HEK293 (cell line): Measurements from ENCODE around the gene FAM120B.

Experiments
- GLIS1 ChIP-seq: fragments of 450-650 bp; formaldehyde crosslinking; IDR thresholded peaks from 2 replicates; pipeline ENCODE4 v1.5.1; 2016; ENCODE audit warnings: missing biosample characterization, missing genetic modification characterization
- HIC1 ChIP-seq: fragments of 450-650 bp; formaldehyde crosslinking; IDR thresholded peaks from 2 replicates; pipeline ENCODE4 v1.5.1; 2016; ENCODE audit warnings: missing biosample characterization, missing genetic modification characterization
- HOXD13 ChIP-seq: sonication (generic); formaldehyde crosslinking; IDR thresholded peaks from 2 replicates; pipeline ENCODE4 v1.8.0; 2022; ENCODE audit warnings: missing genetic modification reagents, borderline replicate concordance
- MZF1 ChIP-seq: fragments of 450-650 bp; formaldehyde crosslinking; IDR thresholded peaks from 2 replicates; pipeline ENCODE4 v1.5.1; 2017; ENCODE audit warnings: missing biosample characterization, missing genetic modification characterization, borderline replicate concordance
- OVOL3 ChIP-seq: fragments of 450-650 bp; formaldehyde crosslinking; IDR thresholded peaks from 2 replicates; pipeline ENCODE4 v1.5.1; 2016; ENCODE audit warnings: missing biosample characterization, missing genetic modification characterization
- PATZ1 ChIP-seq: fragments of 450-650 bp; formaldehyde crosslinking; IDR thresholded peaks from 2 replicates; pipeline ENCODE4 v1.5.1; 2016; ENCODE audit warnings: missing biosample characterization, missing genetic modification characterization
- PRDM4 ChIP-seq: fragments of 450-650 bp; formaldehyde crosslinking; IDR thresholded peaks from 2 replicates; pipeline ENCODE4 v1.5.1; 2017; ENCODE audit warnings: missing biosample characterization, missing genetic modification characterization
- SALL2 ChIP-seq: fragments of 450-650 bp; formaldehyde crosslinking; IDR thresholded peaks from 2 replicates; pipeline ENCODE4 v1.5.0; 2017; ENCODE audit warnings: missing biosample characterization, mild to moderate bottlenecking, missing genetic modification characterization, borderline replicate concordance
- SP7 ChIP-seq: fragments of 450-650 bp; formaldehyde crosslinking; IDR thresholded peaks from 2 replicates; pipeline ENCODE4 v1.5.1; 2016; ENCODE audit warnings: missing biosample characterization, missing genetic modification characterization
- ZBTB44 ChIP-seq: fragments of 450-650 bp; IDR thresholded peaks from 2 replicates; pipeline ENCODE4 v1.5.1; 2018; ENCODE audit warnings: missing biosample characterization, mild to moderate bottlenecking, missing genetic modification characterization
- ZBTB6 ChIP-seq: fragments of 450-650 bp; formaldehyde crosslinking; IDR thresholded peaks from 2 replicates; pipeline ENCODE4 v1.5.1; 2017; ENCODE audit warnings: missing biosample characterization, missing genetic modification characterization
- ZBTB8A ChIP-seq: fragments of 450-650 bp; formaldehyde crosslinking; IDR thresholded peaks from 2 replicates; pipeline ENCODE4 v1.5.1; 2016; ENCODE audit warnings: missing biosample characterization, missing genetic modification characterization
- ZNF10 ChIP-seq: fragments of 450-650 bp; formaldehyde crosslinking; IDR thresholded peaks from 2 replicates; pipeline ENCODE4 v1.5.1; 2017; ENCODE audit warnings: missing biosample characterization, missing genetic modification characterization
- ZNF112 ChIP-seq: fragments of 450-650 bp; formaldehyde crosslinking; IDR thresholded peaks from 2 replicates; pipeline ENCODE4 v1.5.0; 2017; ENCODE audit warnings: missing biosample characterization, missing genetic modification characterization
- ZNF133 ChIP-seq: fragments of 450-650 bp; formaldehyde crosslinking; IDR thresholded peaks from 2 replicates; pipeline ENCODE4 v1.5.1; 2016; ENCODE audit warnings: missing biosample characterization, missing genetic modification characterization
- ZNF155 ChIP-seq: fragments of 450-650 bp; formaldehyde crosslinking; IDR thresholded peaks from 2 replicates; pipeline ENCODE4 v1.5.1; 2016; ENCODE audit warnings: missing biosample characterization, missing genetic modification characterization
- ZNF175 ChIP-seq: fragments of 450-650 bp; formaldehyde crosslinking; IDR thresholded peaks from 2 replicates; pipeline ENCODE4 v1.5.1; 2016; ENCODE audit warnings: missing biosample characterization, missing genetic modification characterization
- ZNF2 ChIP-seq: fragments of 450-650 bp; formaldehyde crosslinking; IDR thresholded peaks from 2 replicates; pipeline ENCODE4 v1.5.1; 2016; ENCODE audit warnings: missing biosample characterization, missing genetic modification characterization
- ZNF248 ChIP-seq: fragments of 450-650 bp; formaldehyde crosslinking; IDR thresholded peaks from 2 replicates; pipeline ENCODE4 v1.5.1; 2017; ENCODE audit warnings: missing biosample characterization, missing genetic modification characterization
- ZNF266 ChIP-seq: fragments of 450-650 bp; formaldehyde crosslinking; IDR thresholded peaks from 2 replicates; pipeline ENCODE4 v1.5.1; 2016; ENCODE audit warnings: missing biosample characterization, missing genetic modification characterization, low read depth
- ZNF423 ChIP-seq: fragments of 450-650 bp; formaldehyde crosslinking; IDR thresholded peaks from 2 replicates; pipeline ENCODE4 v1.5.1; 2016; ENCODE audit warnings: missing biosample characterization, missing genetic modification characterization
- ZNF624 ChIP-seq: fragments of 450-650 bp; formaldehyde crosslinking; IDR thresholded peaks from 2 replicates; pipeline ENCODE4 v1.5.1; 2017; ENCODE audit warnings: missing biosample characterization, missing genetic modification characterization
- ZNF629 ChIP-seq: fragments of 450-650 bp; formaldehyde crosslinking; IDR thresholded peaks from 2 replicates; pipeline ENCODE4 v1.5.1; 2017; ENCODE audit warnings: missing biosample characterization, missing genetic modification characterization
- ZNF670 ChIP-seq: fragments of 450-650 bp; formaldehyde crosslinking; IDR thresholded peaks from 2 replicates; pipeline ENCODE4 v1.5.1; 2016; ENCODE audit warnings: missing biosample characterization, missing genetic modification characterization, low read depth
- ZNF777 ChIP-seq: fragments of 450-650 bp; formaldehyde crosslinking; IDR thresholded peaks from 2 replicates; pipeline ENCODE4 v1.5.1; 2017; ENCODE audit warnings: missing biosample characterization, missing genetic modification characterization, borderline replicate concordance
- ZSCAN18 ChIP-seq: fragments of 450-650 bp; formaldehyde crosslinking; IDR thresholded peaks from 2 replicates; pipeline ENCODE4 v1.5.1; 2016; ENCODE audit warnings: missing biosample characterization, missing genetic modification characterization
- ZSCAN5A ChIP-seq: fragments of 450-650 bp; formaldehyde crosslinking; IDR thresholded peaks from 2 replicates; pipeline ENCODE4 v1.5.1; 2016; ENCODE audit warnings: missing biosample characterization, missing genetic modification characterization
- ZXDB ChIP-seq: fragments of 450-650 bp; formaldehyde crosslinking; IDR thresholded peaks from 2 replicates; pipeline ENCODE4 v1.5.1; 2016; ENCODE audit warnings: missing biosample characterization, missing genetic modification characterization

Gene FAM120B

GRCh38 chr6:170294298-170294730 is 12.2 kb upstream of the FAM120B start (continued):
- TF ChIP-seq ZNF155 (tag by site-specific recombination) (no peak), ZNF423 (tag by site-specific recombination) (no peak), ZNF248 (tag by site-specific recombination) (no peak), ZSCAN18 (tag by site-specific recombination) (no peak), ZNF670 (no peak), ZNF629 (tag by site-specific recombination) (peak; percentile 36; the same call in 1 of the 2 replicates), ZBTB8A (tag by site-specific recombination) (no peak), ZNF112 (no peak), SALL2 (tag by site-specific recombination) (no peak), PRDM4 (peak; percentile 44; the same call in 1 of the 2 replicates), ZNF133 (tag by site-specific recombination) (no peak), ZSCAN5A (tag by site-specific recombination) (no peak), SP7 (no peak), HOXD13 (CRISPR knock-in tag) (no peak), OVOL3 (tag by site-specific recombination) (no peak), PATZ1 (tag by site-specific recombination) (0 out of 2 replicates have a peak, but pooled peaks have one; percentile 30), ZNF175 (tag by site-specific recombination) (no peak), GLIS1 (tag by site-specific recombination) (peak; percentile 77), MZF1 (no peak), ZXDB (tag by site-specific recombination) (no peak), ZNF2 (tag by site-specific recombination) (no peak), ZBTB44 (tag by site-specific recombination) (no peak), HIC1 (tag by site-specific recombination) (no peak), ZNF777 (tag by site-specific recombination) (no peak), ZNF266 (no peak), ZNF10 (tag by site-specific recombination) (peak; percentile 65; the same call in 1 of the 2 replicates), ZBTB6 (tag by site-specific recombination) (no peak), ZNF624 (tag by site-specific recombination) (no peak)
